RWPE2 (cell line): ENCODE measurements around the gene PRSS27.

Experiments
- ATAC-seq: fragments of 200-7000 bp; cut with Tn5 transposase; 3 replicates; pipeline ENCODE4 v1.9.1; 2021; ENCODE audit warnings: low read depth
- DNase-seq: peaks from one replicate; pipeline ENCODE4 v3.0.0-alpha.2; 2020; ENCODE audit warnings: low spot score
- H3K27ac ChIP-seq: fragments of 450-650 bp; 2 replicates; pipeline ENCODE4 v1.5.1; 2017; ENCODE audit warnings: mild to moderate bottlenecking; ENCODE audit not compliant: poor library complexity, severe bottlenecking
- H3K27me3 ChIP-seq: fragments of 250-450 bp; sonication (Bioruptor Pico); 2 replicates; pipeline ENCODE4 v1.5.1; 2021; ENCODE audit warnings: mild to moderate bottlenecking, moderate library complexity; ENCODE audit not compliant: insufficient read depth, poor library complexity, severe bottlenecking
- H3K36me3 ChIP-seq: fragments of 250-450 bp; sonication (Bioruptor Pico); 2 replicates; pipeline ENCODE4 v1.5.1; 2020; ENCODE audit warnings: low read depth, mild to moderate bottlenecking, moderate library complexity
- H3K4me1 ChIP-seq: fragments of 250-450 bp; sonication (Bioruptor Pico); 2 replicates; pipeline ENCODE4 v1.5.1; 2021; ENCODE audit warnings: mild to moderate bottlenecking, moderate library complexity; ENCODE audit not compliant: insufficient read depth, poor library complexity, severe bottlenecking
- H3K4me3 ChIP-seq: fragments of 250-450 bp; sonication (Bioruptor Pico); 2 replicates; pipeline ENCODE4 v1.5.1; 2021; ENCODE audit warnings: mild to moderate bottlenecking, moderate library complexity; ENCODE audit not compliant: severe bottlenecking
- H3K9me3 ChIP-seq: fragments of 250-450 bp; sonication (Bioruptor Pico); 2 replicates; pipeline ENCODE4 v1.5.1; 2021; ENCODE audit warnings: mild to moderate bottlenecking, moderate library complexity; ENCODE audit not compliant: severe bottlenecking
- CTCF ChIP-seq: fragments of 450-650 bp; IDR thresholded peaks from one replicate; pipeline ENCODE4 v1.5.1; 2017; ENCODE audit warnings: mild to moderate bottlenecking, moderate library complexity; ENCODE audit not compliant: poor library complexity, severe bottlenecking

PRSS27 gene

GRCh38 chr16:2767140-2767731 lies 47.2 kb upstream of the PRSS27 start:
- H3K9me3 ChIP-seq = no peaks in the 10 kb centered on the region
- no peaks in the 10 kb centered on the region for H3K27me3 ChIP-seq
- no peak overlapping the region for H3K4me3 ChIP-seq
- peak overlapping the region; percentile 88 for H3K27ac ChIP-seq
- peaks cover 100% of the 10 kb centered on the region for H3K36me3 ChIP-seq
- peaks cover 30% of the 10 kb centered on the region for H3K4me1 ChIP-seq
- ATAC-seq (no peak), DNase-seq (no peak)
- TF ChIP-seq CTCF = no peak

- TF ChIP-seq CTCF = no peak
- no peak for DNase-seq
- Histone ChIP-seq H3K36me3 (peaks cover 100% of the 10 kb centered on the region), H3K27ac (no peak overlapping the region), H3K4me3 (no peak overlapping the region), H3K9me3 (no peaks in the 10 kb centered on the region), H3K4me1 (peaks cover 30% of the 10 kb centered on the region), H3K27me3 (no peaks in the 10 kb centered on the region)
- no peak for ATAC-seq
These were observed 46.6 kb upstream of the PRSS27 start for GRCh38 chr16:2766430-2767139.

GRCh38 chr16:2765462-2766404 lies 45.7 kb upstream of the PRSS27 start:
- H3K27me3 ChIP-seq = no peaks in the 10 kb centered on the region
- TF ChIP-seq CTCF = no peak
- H3K36me3 ChIP-seq = peaks cover 100% of the 10 kb centered on the region
- no peaks in the 10 kb centered on the region for H3K9me3 ChIP-seq
- no peak for ATAC-seq
- H3K27ac ChIP-seq = no peak overlapping the region
- no peak overlapping the region for H3K4me3 ChIP-seq
- DNase-seq = no peak
- H3K4me1 ChIP-seq = peaks cover 30% of the 10 kb centered on the region

GRCh38 chr16:2764718-2765117 lies 44.7 kb upstream of the PRSS27 start:
- H3K36me3 ChIP-seq = peaks cover 100% of the 10 kb centered on the region
- no peak overlapping the region for H3K27ac ChIP-seq
- peaks cover 21% of the 10 kb centered on the region for H3K4me1 ChIP-seq
- TF ChIP-seq CTCF = no peak
- H3K4me3 ChIP-seq = no peak overlapping the region
- no peak for ATAC-seq
- H3K27me3 ChIP-seq = no peaks in the 10 kb centered on the region
- H3K9me3 ChIP-seq = no peaks in the 10 kb centered on the region
- DNase-seq = no peak
